Astrocyte of the cerebellum (primary cell): Measurements from ENCODE around the gene DRD1.

Experiments used
- DNase-seq: peaks from one replicate; pipeline ENCODE4 v3.0.0-alpha.2; 2011; ENCODE audit warnings: low read depth
- H3K4me3 ChIP-seq: 2 replicates; pipeline ENCODE4 v1.5.1; 2011; ENCODE audit warnings: mild to moderate bottlenecking, low read depth, low read length, moderate library complexity
- in situ Hi-C: cut with HindIII; loops from 2 replicates; pipeline ENCODE4 v1.10.0; 2017; ENCODE audit warnings: low sequenced_read_pairs
- TF ChIP-seq, protein P1 (sequence below): IDR thresholded peaks from 2 replicates; pipeline ENCODE4 v1.5.1; 2012; ENCODE audit warnings: low read length, low read depth, moderate library complexity, mild to moderate bottlenecking; ENCODE audit errors: missing control alignments

The DRD1 gene

DNA sequence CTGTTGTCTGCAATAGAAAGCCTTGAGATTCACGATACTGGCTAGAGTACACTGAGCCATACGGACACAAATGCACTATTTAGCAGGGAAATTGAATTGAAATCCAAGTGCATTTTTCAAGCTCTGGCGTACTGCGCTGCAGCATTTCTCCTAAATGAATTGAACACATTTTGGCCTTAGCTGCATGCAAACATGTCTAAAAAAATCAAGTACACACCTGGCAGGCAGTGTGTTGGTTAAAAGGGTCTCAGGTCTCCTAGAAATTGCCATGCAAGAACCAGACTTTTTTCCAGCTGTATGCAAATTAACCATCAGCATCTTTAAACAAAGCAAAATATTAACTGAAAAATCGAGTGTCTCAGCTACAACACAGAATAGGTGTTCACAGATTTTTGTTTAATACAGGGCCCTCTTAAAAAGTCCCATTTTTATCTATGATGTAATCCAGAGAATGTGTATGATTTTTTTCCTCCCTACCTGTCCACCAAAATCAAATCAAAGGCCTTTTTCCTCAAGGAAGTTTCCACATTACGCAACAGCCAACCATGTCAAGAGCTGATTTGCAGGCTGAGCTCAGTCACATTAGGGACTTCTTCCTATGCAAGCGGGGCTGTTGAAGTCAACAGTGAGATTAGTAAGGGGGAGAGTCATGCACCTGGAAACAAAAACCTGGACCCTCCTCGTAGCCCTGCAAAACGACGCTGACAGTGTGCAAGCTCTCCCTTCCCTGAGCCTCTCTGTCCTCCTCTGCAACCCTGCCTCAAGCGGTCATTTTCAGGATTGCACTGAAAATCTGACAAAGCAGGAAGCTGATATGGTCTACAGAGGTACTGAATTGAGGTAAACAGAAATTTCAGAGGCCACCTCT, 20.3 kb upstream of the DRD1 start:
- H3K4me3 ChIP-seq, result no peak overlapping the region
- TF ChIP-seq, protein P1, sequence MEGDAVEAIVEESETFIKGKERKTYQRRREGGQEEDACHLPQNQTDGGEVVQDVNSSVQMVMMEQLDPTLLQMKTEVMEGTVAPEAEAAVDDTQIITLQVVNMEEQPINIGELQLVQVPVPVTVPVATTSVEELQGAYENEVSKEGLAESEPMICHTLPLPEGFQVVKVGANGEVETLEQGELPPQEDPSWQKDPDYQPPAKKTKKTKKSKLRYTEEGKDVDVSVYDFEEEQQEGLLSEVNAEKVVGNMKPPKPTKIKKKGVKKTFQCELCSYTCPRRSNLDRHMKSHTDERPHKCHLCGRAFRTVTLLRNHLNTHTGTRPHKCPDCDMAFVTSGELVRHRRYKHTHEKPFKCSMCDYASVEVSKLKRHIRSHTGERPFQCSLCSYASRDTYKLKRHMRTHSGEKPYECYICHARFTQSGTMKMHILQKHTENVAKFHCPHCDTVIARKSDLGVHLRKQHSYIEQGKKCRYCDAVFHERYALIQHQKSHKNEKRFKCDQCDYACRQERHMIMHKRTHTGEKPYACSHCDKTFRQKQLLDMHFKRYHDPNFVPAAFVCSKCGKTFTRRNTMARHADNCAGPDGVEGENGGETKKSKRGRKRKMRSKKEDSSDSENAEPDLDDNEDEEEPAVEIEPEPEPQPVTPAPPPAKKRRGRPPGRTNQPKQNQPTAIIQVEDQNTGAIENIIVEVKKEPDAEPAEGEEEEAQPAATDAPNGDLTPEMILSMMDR, result peak; percentile 85
- no peak for DNase-seq
- in situ Hi-C loops, result no loop called here

DNA sequence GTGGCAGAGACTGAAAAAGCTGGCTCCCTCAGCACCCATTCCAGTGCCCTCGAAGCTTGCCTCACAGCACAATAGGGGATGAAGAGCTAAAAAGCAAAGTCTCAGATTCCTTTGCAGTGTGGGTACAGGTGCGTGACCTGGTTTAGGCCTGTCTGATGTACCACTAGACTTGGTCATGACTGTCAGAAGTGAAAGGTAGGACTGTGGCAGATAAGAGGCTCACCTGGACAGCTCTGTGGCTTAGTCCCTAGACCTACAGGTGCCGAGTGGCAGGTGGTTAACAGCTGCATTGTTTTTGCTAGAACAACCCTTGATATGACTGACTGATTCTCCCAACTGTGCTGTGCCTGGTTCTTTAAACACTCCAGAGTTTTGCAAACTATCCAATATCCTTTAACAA, 19.7 kb upstream of the DRD1 start:
- in situ Hi-C loops, result no loop called here
- TF ChIP-seq, protein P1, result no peak
- no peak overlapping the region for H3K4me3 ChIP-seq
- no peak for DNase-seq

DNA sequence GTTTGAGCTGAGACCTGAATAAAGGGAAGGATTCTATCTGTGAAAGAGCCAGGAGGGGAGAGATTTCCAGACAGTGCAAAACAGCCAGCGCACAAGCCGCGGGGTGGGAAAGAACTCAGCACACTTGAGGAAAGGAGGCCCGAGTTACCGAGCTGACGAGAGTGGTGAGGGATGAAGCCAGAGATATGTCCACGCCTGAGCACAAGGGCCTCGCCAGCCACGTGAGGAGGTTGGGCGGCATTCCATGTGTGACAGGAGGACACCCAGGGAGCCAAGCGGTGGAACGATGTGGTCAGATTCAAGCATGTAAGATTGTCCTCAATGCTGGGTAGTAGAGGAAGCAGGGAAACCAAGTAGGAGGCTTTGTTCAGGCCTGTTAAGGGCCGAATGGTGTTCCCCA, 17.4 kb upstream of the DRD1 start:
- TF ChIP-seq, protein P1, result no peak
- no peak overlapping the region for H3K4me3 ChIP-seq
- in situ Hi-C loops, result no loop called here
- DNase-seq, result no peak

DNA sequence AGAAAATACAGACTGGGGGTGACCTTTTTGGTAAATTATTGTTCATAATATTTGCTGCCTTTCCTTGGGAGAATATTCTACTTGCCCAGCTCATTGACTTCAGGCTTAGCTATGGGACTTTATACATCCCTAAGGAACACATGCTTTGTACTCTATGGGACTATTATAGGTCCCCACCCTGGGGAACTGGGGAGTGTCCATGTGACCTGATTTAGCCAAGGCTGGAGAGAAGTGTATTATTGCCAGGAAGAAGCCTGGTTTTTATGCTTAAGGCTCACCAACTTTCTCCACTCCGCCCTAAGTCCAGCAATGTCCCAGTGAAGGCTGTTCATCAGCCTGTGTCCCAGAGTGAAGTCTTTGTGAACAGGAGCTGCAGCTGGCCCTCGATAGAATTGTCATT, 16.6 kb upstream of the DRD1 start:
- TF ChIP-seq, protein P1, result no peak
- no peak for DNase-seq
- in situ Hi-C loops, result no loop called here
- H3K4me3 ChIP-seq, result no peak overlapping the region

DNA sequence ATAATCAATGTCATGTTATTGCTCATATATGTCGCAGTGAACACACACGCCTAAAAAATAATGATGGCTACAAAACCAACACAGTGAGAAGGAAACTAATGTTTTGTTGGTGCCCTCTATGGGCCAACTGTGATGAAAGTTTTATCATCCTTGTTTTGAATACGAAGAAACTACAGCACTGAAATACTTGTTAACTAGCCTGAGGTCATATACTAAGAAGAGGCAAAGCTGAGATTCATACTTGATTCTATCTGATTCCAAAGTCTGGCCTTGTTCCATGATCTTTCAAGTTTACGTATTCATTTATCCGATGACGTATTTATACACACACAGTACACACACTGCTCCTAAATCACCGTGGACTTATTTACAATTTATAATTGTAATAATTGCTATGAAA, 16.1 kb upstream of the DRD1 start:
- no peak for DNase-seq
- TF ChIP-seq, protein P1, result peak; percentile 39
- in situ Hi-C loops, result no loop called here
- no peak overlapping the region for H3K4me3 ChIP-seq

DNA sequence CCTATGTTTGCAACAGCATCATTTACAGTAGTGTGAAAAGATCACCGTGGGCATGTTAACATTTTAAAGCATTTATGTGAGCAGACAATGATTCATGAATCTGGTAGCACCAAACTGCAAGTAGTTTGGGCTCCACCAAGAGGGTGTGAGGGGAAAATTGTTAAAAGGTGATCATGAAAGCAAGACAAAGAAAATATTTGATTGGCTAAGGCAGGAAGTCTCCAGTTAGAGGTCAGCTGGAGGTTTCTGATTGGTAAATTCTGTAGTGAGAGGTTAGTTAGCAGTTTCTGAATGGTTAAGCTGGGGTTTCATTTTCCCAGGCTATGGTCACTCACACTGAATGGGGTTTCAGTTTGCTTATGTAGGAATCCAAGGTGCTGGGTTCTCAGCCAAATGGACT, 13.5 kb upstream of the DRD1 start:
- in situ Hi-C loops, result no loop called here
- DNase-seq, result no peak
- TF ChIP-seq, protein P1, result no peak
- H3K4me3 ChIP-seq, result no peak overlapping the region
